Smooth muscle cell (in vitro differentiated cells): ENCODE data around the gene NUMBL. TPM values are rescaled to one million over a fixed set of nuclear protein-coding genes. Genes with fewer than 3 reads are reported as not detected.
"Not testable (repeated sequence)": the region's sequence is repeated elsewhere in the genome, so short reads cannot be mapped to it uniquely, and the experiment has no call there.

Experiments used
- DNase-seq: peaks from one replicate; lab custom pipeline; 2025; ENCODE audit not compliant: unreplicated experiment; lab: John Stamatoyannopoulos, UW
- H2AFZ ChIP-seq: fragments of 200-600 bp; sonication (generic); 2 replicates; pipeline ENCODE4 v1.6.0; 2016; ENCODE audit warnings: antibody characterized with exemption, low read depth, mild to moderate bottlenecking
- H3F3A ChIP-seq: fragments of 200-600 bp; sonication (generic); 2 replicates; pipeline ENCODE4 v1.6.0; 2017; ENCODE audit warnings: antibody characterized with exemption, low read depth
- H3K27ac ChIP-seq: fragments of 200-600 bp; sonication (generic); 2 replicates; pipeline ENCODE4 v1.5.1; 2016; ENCODE audit warnings: low read depth, mild to moderate bottlenecking
- H3K27me3 ChIP-seq: fragments of 200-600 bp; sonication (generic); 2 replicates; pipeline ENCODE4 v1.6.1; 2016; ENCODE audit warnings: low read depth, mild to moderate bottlenecking
- H3K36me3 ChIP-seq: fragments of 200-600 bp; sonication (generic); 2 replicates; pipeline ENCODE4 v1.5.1; 2016; ENCODE audit warnings: low read depth
- H3K4me1 ChIP-seq: fragments of 200-600 bp; sonication (generic); 2 replicates; pipeline ENCODE4 v1.5.1; 2016; ENCODE audit warnings: low read depth
- H3K4me2 ChIP-seq: fragments of 200-600 bp; sonication (generic); 2 replicates; pipeline ENCODE4 v1.6.0; 2016; ENCODE audit warnings: mild to moderate bottlenecking
- H3K4me3 ChIP-seq: fragments of 200-600 bp; sonication (generic); 2 replicates; pipeline ENCODE4 v1.5.1; 2016; ENCODE audit warnings: mild to moderate bottlenecking
- H3K79me2 ChIP-seq: fragments of 200-600 bp; sonication (generic); 2 replicates; pipeline ENCODE4 v1.6.0; 2016; ENCODE audit warnings: low read depth, mild to moderate bottlenecking
- H3K9ac ChIP-seq: fragments of 200-600 bp; sonication (generic); 2 replicates; pipeline ENCODE4 v1.6.0; 2016; ENCODE audit warnings: low read depth
- H3K9me3 ChIP-seq: fragments of 200-600 bp; sonication (generic); replicated peaks from 2 replicates; pipeline ENCODE4 v1.5.1; 2016; ENCODE audit warnings: low read depth
- H4K20me1 ChIP-seq: fragments of 200-600 bp; sonication (generic); 2 replicates; pipeline ENCODE4 v1.6.0; 2016; ENCODE audit warnings: low read depth
- WGBS: methylation state at CpG from one replicate; pipeline ENCODE4 v1.1.7; 2016; ENCODE audit warnings: low lambda C conversion rate; 5-methylcytosine and 5-hydroxymethylcytosine counted together
- polyA plus RNA-seq: library from polyadenylated mRNA; unstranded; fragments of >200 nt; fragmentation: Nextera tagmentation; extraction: Ambion mirVana; gene quantifications from 2 replicates; pipeline ENCODE4 v1.2.1, GENCODE V29; 2016
- total RNA-seq: library from RNA; depleted of rRNA; stranded (reverse); fragments of >200 nt; gene quantifications from 2 replicates; pipeline ENCODE4 v1.2.3, GENCODE V29; 2014
- TF ChIP-seq, protein P1 (sequence below): fragments of 200-600 bp; sonication (generic); IDR thresholded peaks from 2 replicates; pipeline ENCODE4 v1.5.1; 2017; ENCODE audit warnings: borderline replicate concordance, mild to moderate bottlenecking, antibody characterized with exemption; ENCODE audit not compliant: insufficient read depth, poor library complexity, severe bottlenecking

Gene NUMBL
- total and polyA plus RNA-seq, 2 experiments from 2014 or later, result 30.5 to 73.0 TPM

DNA sequence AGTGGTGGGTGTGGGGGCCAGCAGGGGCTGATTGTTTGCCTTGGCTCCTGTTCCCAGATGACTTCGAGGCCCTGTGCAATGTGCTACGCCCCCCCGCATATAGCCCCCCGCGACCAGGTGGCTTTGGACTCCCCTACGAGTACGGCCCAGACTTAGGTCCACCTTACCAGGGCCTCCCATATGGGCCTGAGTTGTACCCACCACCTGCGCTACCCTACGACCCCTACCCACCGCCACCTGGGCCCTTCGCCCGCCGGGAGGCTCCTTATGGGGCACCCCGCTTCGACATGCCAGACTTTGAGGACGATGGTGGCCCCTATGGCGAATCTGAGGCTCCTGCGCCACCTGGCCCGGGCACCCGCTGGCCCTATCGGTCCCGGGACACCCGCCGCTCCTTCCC is 63.5 kb downstream of the NUMBL start:
- H3K27me3 ChIP-seq, result no peaks in the 10 kb centered on the region
- no peaks in the 10 kb centered on the region for H3F3A ChIP-seq
- H3K27ac ChIP-seq, result no peak overlapping the region
- H2AFZ ChIP-seq, result no peak overlapping the region
- H3K4me3 ChIP-seq, result no peak overlapping the region
- peaks cover 9% of the 10 kb centered on the region for H3K4me1 ChIP-seq
- no peaks in the 10 kb centered on the region for H3K9me3 ChIP-seq
- H3K4me2 ChIP-seq, result no peak overlapping the region
- WGBS, result 97% methylated on average over 17 of the region's 24 CpGs
- peaks cover 21% of the 10 kb centered on the region for H4K20me1 ChIP-seq
- H3K9ac ChIP-seq, result no peak overlapping the region
- H3K79me2 ChIP-seq, result no peaks in the 10 kb centered on the region
- TF ChIP-seq, protein P1, sequence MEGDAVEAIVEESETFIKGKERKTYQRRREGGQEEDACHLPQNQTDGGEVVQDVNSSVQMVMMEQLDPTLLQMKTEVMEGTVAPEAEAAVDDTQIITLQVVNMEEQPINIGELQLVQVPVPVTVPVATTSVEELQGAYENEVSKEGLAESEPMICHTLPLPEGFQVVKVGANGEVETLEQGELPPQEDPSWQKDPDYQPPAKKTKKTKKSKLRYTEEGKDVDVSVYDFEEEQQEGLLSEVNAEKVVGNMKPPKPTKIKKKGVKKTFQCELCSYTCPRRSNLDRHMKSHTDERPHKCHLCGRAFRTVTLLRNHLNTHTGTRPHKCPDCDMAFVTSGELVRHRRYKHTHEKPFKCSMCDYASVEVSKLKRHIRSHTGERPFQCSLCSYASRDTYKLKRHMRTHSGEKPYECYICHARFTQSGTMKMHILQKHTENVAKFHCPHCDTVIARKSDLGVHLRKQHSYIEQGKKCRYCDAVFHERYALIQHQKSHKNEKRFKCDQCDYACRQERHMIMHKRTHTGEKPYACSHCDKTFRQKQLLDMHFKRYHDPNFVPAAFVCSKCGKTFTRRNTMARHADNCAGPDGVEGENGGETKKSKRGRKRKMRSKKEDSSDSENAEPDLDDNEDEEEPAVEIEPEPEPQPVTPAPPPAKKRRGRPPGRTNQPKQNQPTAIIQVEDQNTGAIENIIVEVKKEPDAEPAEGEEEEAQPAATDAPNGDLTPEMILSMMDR, result no peak
- no peaks in the 10 kb centered on the region for H3K36me3 ChIP-seq
- no peak for DNase-seq

DNA sequence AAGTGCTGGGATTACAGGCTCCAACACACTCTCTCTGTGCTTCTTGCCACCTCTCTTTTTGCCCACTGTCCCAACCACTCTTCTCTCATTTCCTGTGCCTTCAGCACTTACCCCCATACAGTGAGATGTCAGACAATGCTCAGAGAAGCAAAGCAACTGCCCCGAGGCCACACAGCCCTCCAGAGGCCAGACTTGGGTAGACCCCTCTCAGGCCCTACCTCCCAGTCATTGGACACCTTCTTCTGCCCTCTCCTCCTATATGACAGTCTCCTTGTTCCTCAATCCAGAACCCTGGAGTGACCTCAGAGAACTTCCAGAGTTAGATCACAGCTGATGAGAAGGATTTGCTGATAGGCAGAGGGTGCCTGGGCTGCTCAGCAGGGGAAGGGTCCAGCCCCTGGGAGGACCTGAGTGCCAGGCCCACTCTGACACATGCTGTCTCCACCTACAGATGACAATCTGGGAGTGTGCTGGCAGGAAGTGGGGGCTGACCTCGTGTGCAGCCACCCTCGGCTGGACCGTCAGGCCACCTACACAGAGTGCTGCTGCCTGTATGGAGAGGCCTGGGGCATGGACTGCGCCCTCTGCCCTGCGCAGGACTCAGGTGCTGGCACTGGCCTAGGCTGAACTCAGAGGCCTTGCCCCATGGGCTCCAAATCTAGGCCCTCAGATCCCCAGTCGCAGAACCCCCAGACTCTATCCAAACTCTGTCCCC is 64.9 kb downstream of the NUMBL start:
- Histone ChIP-seq H4K20me1 (peaks cover 31% of the 10 kb centered on the region), H3F3A (no peaks in the 10 kb centered on the region), H3K4me2 (no peak overlapping the region), H2AFZ (no peak overlapping the region), H3K9ac (no peak overlapping the region), H3K4me1 (peaks cover 9% of the 10 kb centered on the region), H3K9me3 (no peaks in the 10 kb centered on the region), H3K79me2 (no peaks in the 10 kb centered on the region), H3K4me3 (no peak overlapping the region), H3K27me3 (no peaks in the 10 kb centered on the region), H3K27ac (no peak overlapping the region), H3K36me3 (no peaks in the 10 kb centered on the region)
- 67% methylated on average over 7 of the region's 7 CpGs for WGBS
- TF ChIP-seq, protein P1, result no peak
- DNase-seq, result no peak

DNA sequence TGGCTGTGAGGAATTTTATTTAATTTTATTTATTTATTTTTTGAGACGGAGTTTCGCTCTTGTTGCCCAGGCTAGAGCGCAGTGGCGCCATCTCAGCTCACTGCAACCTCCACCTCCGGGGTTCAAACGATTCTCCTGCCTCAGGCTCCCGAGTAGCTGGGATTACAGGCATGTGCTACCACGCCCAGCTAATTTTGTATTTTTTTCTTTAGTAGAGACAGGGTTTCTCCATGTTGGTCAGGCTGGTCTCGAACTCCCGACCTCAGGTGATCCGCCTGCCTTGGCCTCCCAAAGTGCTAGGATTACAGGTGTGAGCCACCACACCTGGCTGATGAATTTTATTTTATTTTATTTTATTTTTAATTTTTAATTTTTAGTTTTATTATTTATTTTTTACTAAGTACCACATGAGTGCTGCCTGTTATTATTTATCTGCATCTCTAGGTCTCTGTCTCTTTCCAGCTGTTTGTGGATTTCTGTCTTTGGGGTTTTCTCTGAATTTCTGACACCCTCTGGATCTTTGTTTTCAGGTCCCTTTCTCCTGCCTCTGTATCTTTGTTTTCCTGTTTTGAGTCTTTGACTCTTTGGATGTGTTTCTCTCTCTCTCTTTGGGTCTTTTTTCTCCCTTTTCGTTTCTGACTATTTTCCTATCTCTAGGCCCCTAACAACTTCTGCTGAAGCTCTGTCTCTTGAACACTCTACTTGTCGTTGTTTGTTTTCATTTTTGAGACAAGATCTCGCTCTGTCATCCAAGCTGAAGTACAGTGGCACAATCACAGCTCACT is 65.9 kb downstream of the NUMBL start:
- H3K9me3 ChIP-seq, H3K4me1 ChIP-seq, H3K4me2 ChIP-seq, H3K27me3 ChIP-seq, H3K27ac ChIP-seq, DNase-seq, H3K9ac ChIP-seq, H3F3A ChIP-seq, H3K4me3 ChIP-seq, H3K79me2 ChIP-seq, H3K36me3 ChIP-seq, H2AFZ ChIP-seq: not testable (repeated sequence)
- 85% methylated on average over 14 of the region's 14 CpGs for WGBS
- peaks cover 32% of the 10 kb centered on the region for H4K20me1 ChIP-seq

DNA sequence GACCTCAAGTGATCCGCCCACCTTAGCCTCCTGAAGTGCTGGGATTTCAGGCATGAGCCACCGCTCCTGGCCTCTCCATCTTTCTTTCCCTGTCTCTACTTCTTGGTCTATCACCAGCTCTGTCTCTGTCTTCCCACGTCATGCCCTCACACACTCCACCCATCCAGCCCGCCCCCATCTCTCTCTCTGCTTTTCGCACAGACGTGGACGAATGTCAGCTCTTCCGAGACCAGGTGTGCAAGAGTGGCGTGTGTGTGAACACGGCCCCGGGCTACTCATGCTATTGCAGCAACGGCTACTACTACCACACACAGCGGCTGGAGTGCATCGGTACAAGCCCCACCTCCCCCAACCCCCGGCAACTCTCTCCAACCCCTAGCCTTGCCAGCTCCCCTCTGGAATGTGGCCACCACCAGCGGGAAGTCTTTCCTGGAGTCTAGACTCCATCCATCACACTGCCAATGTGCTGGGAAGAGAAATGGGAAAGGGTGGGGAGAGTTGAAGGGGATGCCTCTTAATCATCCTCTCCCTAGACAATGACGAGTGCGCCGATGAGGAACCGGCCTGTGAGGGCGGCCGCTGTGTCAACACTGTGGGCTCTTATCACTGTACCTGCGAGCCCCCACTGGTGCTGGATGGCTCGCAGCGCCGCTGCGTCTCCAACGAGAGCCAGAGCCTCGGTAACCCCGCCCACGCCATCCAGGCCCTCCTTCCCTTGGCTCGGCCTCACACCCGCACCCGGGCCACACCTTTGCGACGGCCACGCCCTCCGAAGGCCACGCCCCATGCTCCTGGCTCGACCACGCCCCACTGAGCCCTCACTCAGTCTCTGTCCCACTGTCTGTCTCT is 66.8 kb downstream of the NUMBL start:
- peak overlapping the region; percentile 19 for H3K27ac ChIP-seq
- TF ChIP-seq, protein P1, result no peak
- no peak overlapping the region for H3K4me2 ChIP-seq
- H3K9me3 ChIP-seq, result no peaks in the 10 kb centered on the region
- no peaks in the 10 kb centered on the region for H3F3A ChIP-seq
- H3K27me3 ChIP-seq, result no peaks in the 10 kb centered on the region
- no peaks in the 10 kb centered on the region for H3K79me2 ChIP-seq
- no peak overlapping the region for H3K9ac ChIP-seq
- H2AFZ ChIP-seq, result no peak overlapping the region
- 30% methylated on average over 41 of the region's 41 CpGs for WGBS
- no peaks in the 10 kb centered on the region for H3K36me3 ChIP-seq
- H3K4me3 ChIP-seq, result no peak overlapping the region
- H4K20me1 ChIP-seq, result peaks cover 41% of the 10 kb centered on the region
- DNase-seq, result no peak
- H3K4me1 ChIP-seq, result peaks cover 9% of the 10 kb centered on the region
